Lower lobe of right lung (tissue), 2 donors: Measurements from ENCODE around the gene SH2D3A. TPM values are rescaled to one million over a fixed set of nuclear protein-coding genes. Genes with fewer than 3 reads are reported as not detected.

Experiments used
- ATAC-seq, 2 donors: fragments of 200-7000 bp; cut with Tn5 transposase; one replicate each; pipeline ENCODE4 v1.9.1; 2020 to 2022; ENCODE audit warnings: mild to moderate bottlenecking in 2 of 2, moderate library complexity in 2 of 2
- DNase-seq: peaks from one replicate; pipeline ENCODE4 v3.0.0-alpha.2; 2020
- H3K27ac ChIP-seq: fragments of 200-600 bp; one replicate; pipeline ENCODE4 v1.8.0; 2022
- H3K27me3 ChIP-seq: fragments of 200-600 bp; one replicate; pipeline ENCODE4 v1.8.0; 2022; ENCODE audit warnings: low read depth
- H3K36me3 ChIP-seq: fragments of 200-600 bp; one replicate; pipeline ENCODE4 v1.8.0; 2022; ENCODE audit warnings: mild to moderate bottlenecking
- H3K4me1 ChIP-seq: fragments of 200-600 bp; one replicate; pipeline ENCODE4 v1.8.0; 2022
- H3K4me3 ChIP-seq: fragments of 200-600 bp; one replicate; pipeline ENCODE4 v1.8.0; 2022; ENCODE audit warnings: mild to moderate bottlenecking
- H3K9me3 ChIP-seq: fragments of 200-600 bp; one replicate; pipeline ENCODE4 v1.8.0; 2022
- intact Hi-C: fragments of 100-400 bp; cut with DNase I; formaldehyde crosslinking; loops from one replicate; pipeline ENCODE4 v1.11.0; 2022
- long read RNA-seq: library from polyadenylated mRNA; unstranded; transcript quantifications from one replicate; pipeline ENCODE4 v2.0.0, GENCODE V29; 2021
- total RNA-seq: library from RNA; stranded (reverse); fragmentation: NEBNext Ultra II Directional; extraction: Animal tissue kit (Norgen Biotek cat#: 25700); gene quantifications from one replicate; pipeline ENCODE4 v1.2.1, GENCODE V29; 2021
- TF ChIP-seq, protein P1 (sequence below): fragments of 200-600 bp; IDR thresholded peaks from one replicate; pipeline ENCODE4 v1.8.0; 2022; ENCODE audit warnings: antibody characterized with exemption, mild to moderate bottlenecking
- donor health status: DM: no; HTN: yes; CAD: no; lungs with severe emphysema.

The SH2D3A gene
- 21.2 TPM for total RNA-seq
- long read RNA-seq, partial matches to known transcripts, result 12 of 30 reads
- long read RNA-seq, other reads (novel, unspliced or antisense), result 14 of 30 reads

GRCh38 chr19:6767357-6768235, at the start of gene SH2D3A:
Gene SH2D3A, minus strand, starts transcription at chr19:6767435. Its CDS starts 3,687 bp downstream, at chr19:6763748.
- TF ChIP-seq, protein P1, sequence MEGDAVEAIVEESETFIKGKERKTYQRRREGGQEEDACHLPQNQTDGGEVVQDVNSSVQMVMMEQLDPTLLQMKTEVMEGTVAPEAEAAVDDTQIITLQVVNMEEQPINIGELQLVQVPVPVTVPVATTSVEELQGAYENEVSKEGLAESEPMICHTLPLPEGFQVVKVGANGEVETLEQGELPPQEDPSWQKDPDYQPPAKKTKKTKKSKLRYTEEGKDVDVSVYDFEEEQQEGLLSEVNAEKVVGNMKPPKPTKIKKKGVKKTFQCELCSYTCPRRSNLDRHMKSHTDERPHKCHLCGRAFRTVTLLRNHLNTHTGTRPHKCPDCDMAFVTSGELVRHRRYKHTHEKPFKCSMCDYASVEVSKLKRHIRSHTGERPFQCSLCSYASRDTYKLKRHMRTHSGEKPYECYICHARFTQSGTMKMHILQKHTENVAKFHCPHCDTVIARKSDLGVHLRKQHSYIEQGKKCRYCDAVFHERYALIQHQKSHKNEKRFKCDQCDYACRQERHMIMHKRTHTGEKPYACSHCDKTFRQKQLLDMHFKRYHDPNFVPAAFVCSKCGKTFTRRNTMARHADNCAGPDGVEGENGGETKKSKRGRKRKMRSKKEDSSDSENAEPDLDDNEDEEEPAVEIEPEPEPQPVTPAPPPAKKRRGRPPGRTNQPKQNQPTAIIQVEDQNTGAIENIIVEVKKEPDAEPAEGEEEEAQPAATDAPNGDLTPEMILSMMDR, result no peak
- Histone ChIP-seq H3K27me3 (peaks cover 8% of the 10 kb centered on the region), H3K36me3 (peaks cover 9% of the 10 kb centered on the region), H3K9me3 (no peaks in the 10 kb centered on the region), H3K4me1 (peaks cover 31% of the 10 kb centered on the region), H3K4me3 (peak within 1 kb of the TSS; percentile 61), H3K27ac (peak within 1 kb of the TSS; percentile 74)
- peak; percentile 92 to 95 for ATAC-seq
- DNase-seq, result peak; percentile 93
- intact Hi-C loops, result no loop called here

GRCh38 chr19:6813659-6814058, 46.4 kb upstream of the SH2D3A start:
- Histone ChIP-seq H3K4me3 (no peak overlapping the region), H3K9me3 (no peaks in the 10 kb centered on the region), H3K27me3 (no peaks in the 10 kb centered on the region), H3K4me1 (no peaks in the 10 kb centered on the region), H3K36me3 (no peaks in the 10 kb centered on the region), H3K27ac (no peak overlapping the region)
- DNase-seq (no peak), ATAC-seq (no peak)
- TF ChIP-seq, protein P1, result no peak
- intact Hi-C loops, result no loop called here

DNA sequence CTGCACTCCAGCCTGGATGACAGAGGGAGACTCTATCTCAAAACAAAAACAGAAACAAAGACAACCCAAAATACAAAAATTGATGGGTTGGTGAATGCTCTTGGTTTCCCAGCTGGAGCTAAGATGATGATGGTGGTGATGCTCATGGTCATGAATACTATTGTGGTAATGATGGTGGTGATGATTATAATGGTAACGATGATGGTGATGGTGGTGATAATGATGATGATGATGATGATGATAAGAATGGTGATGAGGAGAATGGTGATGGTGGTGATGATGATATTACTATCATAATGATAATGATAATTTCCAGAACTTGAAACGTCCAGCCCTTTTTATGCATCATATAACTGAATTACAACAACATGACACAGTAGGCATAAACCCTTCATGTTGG, 45.4 kb upstream of the SH2D3A start:
- H3K36me3 ChIP-seq, result no peaks in the 10 kb centered on the region
- DNase-seq (no peak), ATAC-seq (no peak)
- intact Hi-C loops, result no loop called here
- no peaks in the 10 kb centered on the region for H3K9me3 ChIP-seq
- H3K4me1 ChIP-seq, result no peaks in the 10 kb centered on the region
- no peaks in the 10 kb centered on the region for H3K27me3 ChIP-seq
- TF ChIP-seq, protein P1, result no peak
- no peak overlapping the region for H3K4me3 ChIP-seq
- no peak overlapping the region for H3K27ac ChIP-seq

DNA sequence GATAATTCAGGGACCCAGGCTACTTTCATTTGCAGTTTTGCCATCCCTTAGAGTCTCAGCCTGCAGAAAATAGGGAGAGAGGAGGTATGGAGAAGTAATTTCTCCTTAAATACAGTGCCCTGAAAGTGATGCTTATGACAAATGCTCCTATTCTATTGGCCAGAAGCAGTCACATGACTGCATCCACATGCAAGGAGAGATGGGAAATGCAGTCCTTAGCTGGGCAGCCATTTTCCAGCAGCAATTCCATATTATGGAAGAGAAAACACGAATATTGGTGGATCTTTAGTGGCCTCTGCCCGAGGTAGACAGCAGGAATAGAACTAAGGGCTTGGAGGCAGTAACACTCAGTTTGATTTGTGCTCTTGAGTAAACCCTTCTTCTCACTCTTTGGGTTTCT, 44.7 kb upstream of the SH2D3A start:
- intact Hi-C loops, result no loop called here
- no peaks in the 10 kb centered on the region for H3K27me3 ChIP-seq
- ATAC-seq, result no peak

DNA sequence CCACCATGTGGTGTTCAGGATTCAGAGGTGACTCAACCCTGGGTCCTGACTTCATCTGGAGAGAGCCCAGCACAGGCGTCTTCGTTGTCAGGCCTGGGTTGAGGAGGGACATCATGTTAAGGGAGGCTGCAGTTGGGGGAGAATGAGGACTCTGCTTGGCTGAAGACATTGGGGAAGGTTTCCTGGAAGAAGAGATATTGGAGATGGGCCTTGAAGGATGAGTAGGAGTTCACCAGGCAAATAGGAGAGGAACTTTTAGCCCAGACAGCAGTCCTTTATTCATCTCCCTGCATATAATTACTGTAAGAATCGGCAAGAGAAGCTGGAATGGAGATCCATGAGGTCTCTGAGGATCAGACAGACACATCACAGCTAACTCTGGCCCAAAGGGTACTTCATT, 44.1 kb upstream of the SH2D3A start:
- Histone ChIP-seq H3K27ac (no peak overlapping the region), H3K9me3 (no peaks in the 10 kb centered on the region), H3K27me3 (no peaks in the 10 kb centered on the region), H3K4me1 (no peaks in the 10 kb centered on the region), H3K36me3 (no peaks in the 10 kb centered on the region), H3K4me3 (no peak overlapping the region)
- TF ChIP-seq, protein P1, result no peak
- DNase-seq, result no peak
- no peak for ATAC-seq
- intact Hi-C loops, result no loop called here

More for the DNA sequence above, 44.7 kb upstream of the SH2D3A start:
- DNase-seq, result no peak
- H3K9me3 ChIP-seq, result no peaks in the 10 kb centered on the region
- no peaks in the 10 kb centered on the region for H3K36me3 ChIP-seq
- TF ChIP-seq, protein P1, result no peak
- no peak overlapping the region for H3K4me3 ChIP-seq
- no peak overlapping the region for H3K27ac ChIP-seq
- H3K4me1 ChIP-seq, result no peaks in the 10 kb centered on the region
